Measurements from ENCODE around the gene RBM45.

GRCh38 chr2:178160601-178161000, 48.4 kb downstream of the RBM45 start:
- TF ChIP-seq CTCF (IDR thresholded peaks at IDR 0.05) (no peak), POLR2AphosphoS5 (IDR thresholded peaks at IDR 0.05) (no peak), POLR2A (IDR thresholded peaks at IDR 0.05) (no peak)

Measured in breast epithelium (tissue), 3 donors.